CD4-positive, alpha-beta memory T cell (primary cell): ENCODE results near the gene ASIC2. TPM values are rescaled to one million over a fixed set of nuclear protein-coding genes. Genes with fewer than 3 reads are reported as not detected.
A peak's percentile ranks its signal among the peaks of the same experiment; 100 is the strongest.

Source experiments
- CTCF ChIA-PET: fragments of 350-600 bp; sonication (Branson Sonifier 250); formaldehyde crosslinking; loops from one replicate; lab custom pipeline; 2021; ENCODE audit warnings: inconsistent platforms; ENCODE audit not compliant: partially characterized antibody; lab: Charles Lee
- POLR2A ChIA-PET: fragments of 350-600 bp; sonication (Branson Sonifier 250); formaldehyde crosslinking; loops from one replicate; lab custom pipeline; 2021; ENCODE audit not compliant: partially characterized antibody; lab: Charles Lee
- DNase-seq, 5 donors: peaks; one replicate each; pipeline versions ENCODE4 v3.0.0 to v3.0.0-alpha.2; 2020 to 2022; ENCODE audit warnings: mixed read lengths in 1 of 5
- H3K27ac ChIP-seq: one replicate; pipeline ENCODE4 v1.7.0; 2013; ENCODE audit warnings: low read depth, low read length
- H3K27me3 ChIP-seq: 2 replicates; pipeline ENCODE4 v1.7.0; 2013; ENCODE audit warnings: mild to moderate bottlenecking, low read length, moderate library complexity; ENCODE audit not compliant: insufficient read depth
- H3K36me3 ChIP-seq: 2 replicates; pipeline ENCODE4 v1.7.0; 2013; ENCODE audit warnings: mild to moderate bottlenecking, low read length, moderate library complexity; ENCODE audit not compliant: insufficient read depth
- H3K4me1 ChIP-seq: 2 replicates; pipeline ENCODE4 v1.7.0; 2013; ENCODE audit warnings: mild to moderate bottlenecking, low read length, moderate library complexity; ENCODE audit not compliant: insufficient read depth
- H3K4me3 ChIP-seq, 2 donors: one replicate each; pipeline ENCODE4 v1.7.0; 2013; ENCODE audit warnings: low read length in 2 of 2, mild to moderate bottlenecking in 1 of 2
- H3K9me3 ChIP-seq, 2 donors: one replicate each; pipeline ENCODE4 v1.7.0; 2013; ENCODE audit warnings: low read length in 2 of 2, control low read depth in 1 of 2; ENCODE audit not compliant: control insufficient read depth in 1 of 2
- H3K27ac Mint-ChIP-seq, 7 donors: one replicate each; pipeline ENCODE4 v1.8.0; 2020 to 2021; ENCODE audit warnings: mixed read lengths in 7 of 7, mild to moderate bottlenecking in 6 of 7, inconsistent platforms in 3 of 7, moderate library complexity in 3 of 7
- H3K27me3 Mint-ChIP-seq, 2 donors: one replicate each; pipeline ENCODE4 v1.8.0; 2020 to 2021; ENCODE audit warnings: mixed read lengths in 2 of 2
- H3K36me3 Mint-ChIP-seq, 2 donors: one replicate each; pipeline ENCODE4 v1.8.0; 2020 to 2021; ENCODE audit warnings: mixed read lengths in 2 of 2, inconsistent platforms in 1 of 2, mild to moderate bottlenecking in 1 of 2
- H3K4me1 Mint-ChIP-seq, 4 donors: one replicate each; pipeline ENCODE4 v1.8.0; 2020 to 2021; ENCODE audit warnings: mixed read lengths in 4 of 4, mild to moderate bottlenecking in 1 of 4
- H3K4me3 Mint-ChIP-seq, 8 donors: one replicate each; pipeline ENCODE4 v1.8.0; 2020 to 2021; ENCODE audit warnings: mixed read lengths in 8 of 8, mild to moderate bottlenecking in 7 of 8, moderate library complexity in 6 of 8, inconsistent platforms in 3 of 8
- H3K9me3 Mint-ChIP-seq, 8 donors: one replicate each; pipeline ENCODE4 v1.8.0; 2020 to 2021; ENCODE audit warnings: mixed read lengths in 8 of 8, mild to moderate bottlenecking in 5 of 8, inconsistent platforms in 3 of 8, moderate library complexity in 1 of 8
- intact Hi-C: fragments of 100-400 bp; cut with micrococcal nuclease; formaldehyde crosslinking; loops from one replicate; pipeline ENCODE4 v1.15.1; 2023
- polyA plus RNA-seq, 2 donors: library from polyadenylated mRNA; unstranded; fragments of 300-500 nt; fragmentation: Illumina TruSeq; gene quantifications; one replicate each; pipeline ENCODE4 v1.2.3, GENCODE V29; 2021
- total RNA-seq, 2 experiments: library from RNA; stranded (reverse); gene quantifications; one replicate each; pipeline ENCODE4 v1.2.3, GENCODE V29; 2021

ASIC2 gene
- total and polyA plus RNA-seq, 4 experiments from 2014 or later = not detected

- ChIA-PET POLR2A (no interaction called here), CTCF (interaction anchor here (2.9 kb wide), 1 partner anchor 9 kb away, joined by 13 read pairs; no protein-coding TSS in a partner anchor)
- Histone ChIP-seq H3K36me3 (no peaks in the 10 kb centered on the region), H3K27ac (no peak overlapping the region), H3K27me3 (no peaks in the 10 kb centered on the region), H3K4me1 (no peaks in the 10 kb centered on the region), H3K9me3 (no peaks in the 10 kb centered on the region), H3K4me3 (no peak overlapping the region)
- intact Hi-C loops = no loop called here
- no peaks in the 10 kb centered on the region for H3K4me1 Mint-ChIP-seq
- DNase-seq = no peak
- H3K36me3 Mint-ChIP-seq = no peaks in the 10 kb centered on the region
- no peak overlapping the region for H3K4me3 Mint-ChIP-seq
- peaks cover 4 to 7% of the 10 kb centered on the region in 2 donors for H3K27me3 Mint-ChIP-seq
- H3K27ac Mint-ChIP-seq = no peak overlapping the region
- H3K9me3 Mint-ChIP-seq = peaks cover 0 to 9% (median 2%) of the 10 kb centered on the region in 8 donors
Measured at GRCh38 chr17:33057564-33057963, 235.5 kb downstream of the ASIC2 start.

- H3K27me3 Mint-ChIP-seq = peaks cover 8 to 9% of the 10 kb centered on the region in 2 donors
- H3K9me3 Mint-ChIP-seq = peaks cover 0 to 9% (median 2%) of the 10 kb centered on the region in 8 donors
- no peak overlapping the region for H3K27ac Mint-ChIP-seq
- H3K4me1 Mint-ChIP-seq = no peaks in the 10 kb centered on the region
- no peak overlapping the region for H3K27ac ChIP-seq
- ChIA-PET CTCF (interaction anchor here (2.9 kb wide), 1 partner anchor 8 kb away, joined by 13 read pairs; no protein-coding TSS in a partner anchor), POLR2A (no interaction called here)
- H3K4me3 Mint-ChIP-seq = no peak overlapping the region
- intact Hi-C loops = no loop called here
- H3K4me1 ChIP-seq = no peaks in the 10 kb centered on the region
- no peak overlapping the region for H3K4me3 ChIP-seq
- DNase-seq = no peak
- H3K27me3 ChIP-seq = no peaks in the 10 kb centered on the region
- no peaks in the 10 kb centered on the region for H3K9me3 ChIP-seq
- no peaks in the 10 kb centered on the region for H3K36me3 ChIP-seq
- H3K36me3 Mint-ChIP-seq = no peaks in the 10 kb centered on the region
Measured at GRCh38 chr17:33056399-33057146, 236.5 kb downstream of the ASIC2 start.

GRCh38 chr17:33055746-33056145 is 237.3 kb downstream of the ASIC2 start:
- Mint-ChIP-seq H3K27ac (no peak overlapping the region), H3K4me3 (no peak overlapping the region), H3K27me3 (peaks cover 8 to 9% of the 10 kb centered on the region in 2 donors), H3K9me3 (peaks cover 0 to 9% (median 2%) of the 10 kb centered on the region in 8 donors), H3K36me3 (no peaks in the 10 kb centered on the region), H3K4me1 (no peaks in the 10 kb centered on the region)
- Histone ChIP-seq H3K27ac (no peak overlapping the region), H3K4me1 (no peaks in the 10 kb centered on the region), H3K27me3 (no peaks in the 10 kb centered on the region), H3K36me3 (no peaks in the 10 kb centered on the region), H3K4me3 (no peak overlapping the region), H3K9me3 (no peaks in the 10 kb centered on the region)
- ChIA-PET POLR2A (no interaction called here), CTCF (no interaction called here)
- DNase-seq = no peak
- intact Hi-C loops = no loop called here

GRCh38 chr17:33055171-33055611 is 237.9 kb downstream of the ASIC2 start:
- H3K4me3 ChIP-seq = no peak overlapping the region
- H3K27me3 Mint-ChIP-seq = peaks cover 9 to 11% of the 10 kb centered on the region in 2 donors
- intact Hi-C loops = no loop called here
- H3K36me3 Mint-ChIP-seq = no peaks in the 10 kb centered on the region
- peaks cover 0 to 6% (median 0%) of the 10 kb centered on the region in 8 donors for H3K9me3 Mint-ChIP-seq
- no peak for DNase-seq
- no peaks in the 10 kb centered on the region for H3K27me3 ChIP-seq
- H3K36me3 ChIP-seq = no peaks in the 10 kb centered on the region
- ChIA-PET CTCF (interaction anchor here (0.7 kb wide), 1 partner anchor 15 kb away, joined by 3 read pairs; no protein-coding TSS in a partner anchor), POLR2A (no interaction called here)
- H3K27ac Mint-ChIP-seq = no peak overlapping the region
- no peaks in the 10 kb centered on the region for H3K4me1 ChIP-seq
- H3K9me3 ChIP-seq = no peaks in the 10 kb centered on the region
- H3K4me1 Mint-ChIP-seq = no peaks in the 10 kb centered on the region
- H3K4me3 Mint-ChIP-seq = no peak overlapping the region
- H3K27ac ChIP-seq = no peak overlapping the region

GRCh38 chr17:33054412-33054811 is 238.7 kb downstream of the ASIC2 start:
- Mint-ChIP-seq H3K27me3 (peaks cover 9 to 11% of the 10 kb centered on the region in 2 donors), H3K4me1 (no peaks in the 10 kb centered on the region), H3K27ac (no peak overlapping the region), H3K36me3 (no peaks in the 10 kb centered on the region), H3K9me3 (peaks cover 0 to 2% (median 0%) of the 10 kb centered on the region in 8 donors), H3K4me3 (no peak overlapping the region)
- no peak for DNase-seq
- H3K9me3 ChIP-seq = no peaks in the 10 kb centered on the region
- no peak overlapping the region for H3K4me3 ChIP-seq
- no peaks in the 10 kb centered on the region for H3K36me3 ChIP-seq
- ChIA-PET POLR2A (no interaction called here), CTCF (interaction anchor here (1.1 kb wide), 1 partner anchor 8 kb away, joined by 3 read pairs; no protein-coding TSS in a partner anchor)
- no peak overlapping the region for H3K27ac ChIP-seq
- intact Hi-C loops = no loop called here
- no peaks in the 10 kb centered on the region for H3K4me1 ChIP-seq
- H3K27me3 ChIP-seq = no peaks in the 10 kb centered on the region

- no peaks in the 10 kb centered on the region for H3K4me1 Mint-ChIP-seq
- peak overlapping the region in 1 of 7 donors; percentile 1 for H3K27ac Mint-ChIP-seq
- peaks cover 9 to 11% of the 10 kb centered on the region in 2 donors for H3K27me3 Mint-ChIP-seq
- intact Hi-C loops = no loop called here
- Histone ChIP-seq H3K27ac (no peak overlapping the region), H3K36me3 (no peaks in the 10 kb centered on the region), H3K27me3 (no peaks in the 10 kb centered on the region), H3K4me1 (no peaks in the 10 kb centered on the region), H3K9me3 (no peaks in the 10 kb centered on the region), H3K4me3 (no peak overlapping the region)
- CTCF ChIA-PET = interaction anchor here (1.1 kb wide), 1 partner anchor 8 kb away, joined by 3 read pairs; no protein-coding TSS in a partner anchor
- no peak for DNase-seq
- peaks cover 0 to 2% (median 0%) of the 10 kb centered on the region in 8 donors for H3K9me3 Mint-ChIP-seq
- no peaks in the 10 kb centered on the region for H3K36me3 Mint-ChIP-seq
- H3K4me3 Mint-ChIP-seq = no peak overlapping the region
- POLR2A ChIA-PET = no interaction called here
Measured at GRCh38 chr17:33053676-33054075, 239.4 kb downstream of the ASIC2 start.

GRCh38 chr17:33052856-33053255 is 240.2 kb downstream of the ASIC2 start:
- Mint-ChIP-seq H3K4me3 (no peak overlapping the region), H3K36me3 (no peaks in the 10 kb centered on the region), H3K27me3 (peaks cover 9 to 10% of the 10 kb centered on the region in 2 donors), H3K4me1 (no peaks in the 10 kb centered on the region), H3K27ac (no peak overlapping the region), H3K9me3 (no peaks in the 10 kb centered on the region)
- H3K9me3 ChIP-seq = no peaks in the 10 kb centered on the region
- intact Hi-C loops = no loop called here
- no peak overlapping the region for H3K27ac ChIP-seq
- ChIA-PET POLR2A (no interaction called here), CTCF (interaction anchor here (1.0 to 1.3 kb wide), 2 partner anchors 15 to 19 kb away, joined by 3 to 4 read pairs; no protein-coding TSS in a partner anchor)
- H3K36me3 ChIP-seq = no peaks in the 10 kb centered on the region
- no peak for DNase-seq
- no peaks in the 10 kb centered on the region for H3K27me3 ChIP-seq
- no peak overlapping the region for H3K4me3 ChIP-seq
- no peaks in the 10 kb centered on the region for H3K4me1 ChIP-seq
